SHP77 (cell line): ENCODE data around the gene GPR150.

Experiments
- DNase-seq, 2 experiments: peaks; one replicate each; lab custom pipeline; 2025; lab: John Stamatoyannopoulos, UW

Gene GPR150

DNA sequence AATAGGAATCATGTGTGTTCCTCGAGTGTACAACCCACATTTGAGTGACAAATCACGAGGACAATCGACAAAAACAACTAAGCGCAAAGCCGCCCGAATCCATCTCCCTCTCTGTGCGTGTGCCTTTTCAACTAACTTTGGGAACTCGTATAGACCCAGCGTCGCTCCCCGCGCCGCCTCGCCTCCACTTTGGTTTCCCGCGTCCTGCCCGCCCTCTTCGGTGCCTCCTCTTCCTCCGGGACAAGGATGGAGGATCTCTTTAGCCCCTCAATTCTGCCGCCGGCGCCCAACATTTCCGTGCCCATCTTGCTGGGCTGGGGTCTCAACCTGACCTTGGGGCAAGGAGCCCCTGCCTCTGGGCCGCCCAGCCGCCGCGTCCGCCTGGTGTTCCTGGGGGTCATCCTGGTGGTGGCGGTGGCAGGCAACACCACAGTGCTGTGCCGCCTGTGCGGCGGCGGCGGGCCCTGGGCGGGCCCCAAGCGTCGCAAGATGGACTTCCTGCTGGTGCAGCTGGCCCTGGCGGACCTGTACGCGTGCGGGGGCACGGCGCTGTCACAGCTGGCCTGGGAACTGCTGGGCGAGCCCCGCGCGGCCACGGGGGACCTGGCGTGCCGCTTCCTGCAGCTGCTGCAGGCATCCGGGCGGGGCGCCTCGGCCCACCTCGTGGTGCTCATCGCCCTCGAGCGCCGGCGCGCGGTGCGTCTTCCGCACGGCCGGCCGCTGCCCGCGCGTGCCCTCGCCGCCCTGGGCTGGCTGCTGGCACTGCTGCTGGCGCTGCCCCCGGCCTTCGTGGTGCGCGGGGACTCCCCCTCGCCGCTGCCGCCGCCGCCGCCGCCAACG is at the start of gene GPR150:
GPR150 (plus strand) TSS at position 58 of the 840 bp plus-strand sequence; CDS start at position 247, 189 bp downstream.
- peak; percentile 68 to 83 for DNase-seq

DNA sequence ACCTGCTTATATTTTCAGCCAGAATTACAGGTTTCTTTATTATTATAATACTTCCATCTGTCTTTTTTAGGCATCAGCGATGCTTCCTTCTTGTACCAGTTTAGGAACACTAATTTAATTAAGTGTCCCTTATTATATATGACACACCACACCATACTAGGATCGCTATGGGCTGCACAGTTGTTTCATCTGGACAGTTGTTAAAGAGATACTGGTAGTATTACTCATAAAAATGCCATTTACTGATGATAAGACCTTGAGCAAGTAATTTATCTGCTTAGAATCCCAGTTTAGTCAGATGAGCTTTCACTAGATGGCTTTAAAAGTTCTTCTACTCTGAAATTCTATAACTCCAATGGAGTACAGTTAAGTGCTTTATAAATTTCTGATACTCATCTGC is 47.9 kb upstream of the GPR150 start:
- no peak for DNase-seq

DNA sequence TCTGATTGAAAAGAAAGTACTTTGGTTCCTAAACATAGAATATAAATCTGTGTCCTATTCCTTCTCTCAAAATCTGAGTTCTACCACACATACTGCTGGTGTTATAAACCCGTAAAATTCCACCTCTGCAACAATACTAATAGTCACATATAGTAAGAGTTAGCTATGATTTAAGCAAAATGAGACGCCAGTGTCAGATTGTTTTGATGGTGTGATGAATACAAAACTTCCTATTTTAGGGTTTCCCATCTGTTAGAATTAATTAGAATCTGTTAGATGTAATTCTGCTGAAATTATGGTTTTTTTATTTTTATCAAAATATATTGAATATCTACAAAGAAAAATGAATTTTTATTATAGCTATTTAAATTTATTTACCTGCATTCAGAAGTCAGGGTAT is 38.3 kb upstream of the GPR150 start:
- no peak for DNase-seq

DNA sequence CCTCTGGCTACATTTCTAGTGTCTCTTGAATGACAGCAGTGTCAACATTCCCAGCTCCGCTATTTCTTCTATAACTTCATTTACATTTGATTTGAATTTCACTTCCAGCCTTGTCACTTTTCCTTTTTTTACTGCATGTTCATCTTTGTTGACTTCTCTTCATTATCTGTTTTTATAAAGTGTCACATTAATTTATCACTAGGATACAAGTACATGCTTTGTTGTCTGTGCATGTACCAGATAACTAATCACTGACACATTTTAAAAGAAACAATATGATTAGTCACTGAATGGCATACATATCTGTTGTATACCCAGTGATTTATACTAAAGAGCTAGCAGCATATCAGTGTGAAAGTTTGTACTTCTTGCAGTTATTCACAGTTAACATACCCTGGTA is 35.9 kb upstream of the GPR150 start:
- no peak for DNase-seq

DNA sequence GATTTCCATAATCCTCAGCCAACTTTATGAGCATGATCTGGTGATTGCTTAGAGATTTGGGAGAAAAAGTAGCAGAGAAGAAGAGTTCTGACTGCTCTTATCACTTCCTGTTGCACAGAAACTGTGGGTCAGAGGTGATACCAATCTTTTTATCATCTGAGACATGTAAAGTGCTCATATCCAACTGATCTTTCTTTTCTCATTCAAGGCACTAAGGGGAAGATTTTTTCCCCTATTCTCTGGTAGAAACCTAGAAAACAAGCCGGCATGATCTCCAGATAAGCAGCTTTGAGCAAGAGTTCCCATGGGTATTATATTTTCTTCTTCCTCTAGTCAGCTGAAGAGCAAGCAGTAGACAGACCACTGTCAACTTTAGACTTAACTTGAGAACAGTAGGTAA is 29.0 kb upstream of the GPR150 start:
- no peak for DNase-seq

DNA sequence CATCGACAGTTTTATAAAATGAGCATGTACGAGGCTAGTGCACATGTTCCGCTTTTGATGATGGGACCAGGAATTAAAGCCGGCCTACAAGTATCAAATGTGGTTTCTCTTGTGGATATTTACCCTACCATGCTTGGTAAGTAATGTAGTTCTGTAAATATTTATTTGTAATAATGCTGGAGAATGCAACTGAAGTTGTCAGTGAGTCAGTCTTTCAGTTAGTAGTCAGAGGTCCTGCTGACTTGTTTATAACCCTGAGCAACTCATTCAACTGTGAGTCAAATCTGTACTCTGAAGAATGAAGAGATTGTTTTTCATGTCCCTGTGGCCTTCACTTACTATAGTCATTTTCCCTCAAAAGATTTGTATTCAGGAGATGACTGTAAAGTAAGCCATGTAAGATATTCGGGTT is 28.4 kb upstream of the GPR150 start:
- no peak for DNase-seq

DNA sequence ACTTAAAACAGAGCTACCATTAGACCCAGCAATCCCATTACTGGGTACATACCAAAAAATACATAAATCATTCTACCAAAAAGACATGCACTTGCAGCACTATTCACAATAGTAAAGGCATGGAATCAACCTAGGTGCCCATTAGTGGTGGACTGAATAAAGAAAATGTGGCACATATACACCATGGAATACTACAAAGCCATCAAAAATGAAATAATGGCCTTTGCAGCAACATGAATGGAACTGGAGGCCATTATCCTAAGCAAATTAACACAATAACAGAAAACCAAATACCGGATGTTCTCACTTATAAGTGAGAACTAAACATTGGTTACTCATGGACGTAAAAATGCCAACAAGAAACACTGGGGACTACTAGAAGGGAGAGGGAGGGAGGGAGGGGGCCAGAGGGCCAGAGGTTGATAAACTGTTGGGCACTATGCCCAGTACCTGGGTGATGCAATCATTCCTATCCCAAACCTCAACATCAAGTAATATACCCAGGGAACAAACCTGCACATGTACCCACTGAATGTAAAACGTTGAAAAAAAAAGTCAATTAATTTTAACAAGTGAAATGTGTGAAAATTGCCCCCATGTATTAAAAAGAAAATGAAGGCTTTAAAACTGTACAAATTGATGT is 24.5 kb upstream of the GPR150 start:
- no peak for DNase-seq

DNA sequence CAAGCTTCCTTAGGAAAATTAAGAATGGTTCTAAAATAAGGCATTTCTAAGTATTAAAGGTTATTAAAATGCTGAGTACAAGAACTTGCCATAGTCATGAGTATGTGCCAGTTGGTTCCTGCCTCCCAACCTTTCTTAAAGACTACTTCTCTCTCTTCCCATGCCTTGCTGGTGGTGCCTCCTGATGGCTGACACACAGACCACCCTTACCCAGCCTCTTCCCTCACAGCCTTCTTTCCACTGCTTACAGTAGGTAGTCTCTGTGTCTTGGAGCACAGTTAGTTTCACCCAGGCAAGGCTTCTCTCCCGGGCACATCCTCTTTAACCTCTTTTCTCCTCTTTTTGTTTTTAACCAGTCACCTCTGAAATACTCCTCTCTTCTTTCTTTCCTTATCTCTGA is 20.6 kb upstream of the GPR150 start:
- no peak for DNase-seq

DNA sequence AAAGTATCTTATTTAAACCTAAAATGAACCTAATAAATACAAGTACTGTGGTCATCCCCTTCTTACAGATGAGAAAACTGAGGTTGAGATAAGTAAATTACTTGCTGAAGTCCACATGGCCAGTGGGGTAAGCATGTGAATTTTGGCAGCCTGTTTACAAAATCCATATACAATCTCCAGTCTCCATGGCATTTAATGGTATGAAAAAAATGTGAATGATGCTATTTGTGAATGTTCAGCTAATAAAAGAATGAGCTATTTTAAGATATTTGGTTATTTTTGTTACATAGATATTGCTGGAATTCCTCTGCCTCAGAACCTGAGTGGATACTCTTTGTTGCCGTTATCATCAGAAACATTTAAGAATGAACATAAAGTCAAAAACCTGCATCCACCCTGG is 19.3 kb upstream of the GPR150 start:
- DNase-seq, result no peak

DNA sequence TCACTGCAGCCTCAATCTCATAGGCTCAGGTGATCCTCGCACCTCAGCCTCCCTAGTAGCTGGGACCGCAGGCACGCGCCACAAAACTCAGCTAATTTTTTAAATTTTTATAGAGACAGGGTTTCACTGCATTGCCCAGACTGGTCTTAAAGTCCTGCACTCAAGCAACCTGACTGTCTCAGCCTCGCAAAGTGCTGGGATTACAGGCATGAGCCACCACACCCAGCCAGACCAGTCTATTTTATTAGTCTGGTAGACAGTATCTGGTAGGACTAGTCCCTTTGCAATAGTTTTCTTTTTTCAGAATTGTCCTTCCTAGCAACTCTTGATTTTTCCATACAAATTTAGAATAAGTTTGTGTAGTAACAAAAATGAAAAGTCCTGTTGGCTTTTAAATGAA is 14.1 kb upstream of the GPR150 start:
- DNase-seq, result no peak

DNA sequence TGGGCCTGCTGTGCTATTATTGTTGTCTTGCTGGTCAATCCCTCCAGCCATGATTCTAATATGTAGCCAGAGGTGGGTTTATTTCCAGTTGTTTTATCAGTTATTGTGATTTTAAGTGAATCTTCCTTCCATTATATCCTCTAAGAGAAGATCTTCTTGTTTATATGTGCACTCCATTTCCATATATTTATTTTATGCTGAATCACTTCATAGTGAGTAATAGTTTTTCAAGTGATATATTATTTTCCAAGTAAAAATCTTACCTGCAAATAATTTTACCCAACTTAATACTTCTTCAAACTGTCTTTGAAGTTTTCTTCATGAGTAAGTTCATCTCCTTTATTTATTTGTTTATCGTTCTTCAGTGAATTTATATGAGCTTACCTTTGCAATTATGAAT is 13.5 kb upstream of the GPR150 start:
- no peak for DNase-seq

DNA sequence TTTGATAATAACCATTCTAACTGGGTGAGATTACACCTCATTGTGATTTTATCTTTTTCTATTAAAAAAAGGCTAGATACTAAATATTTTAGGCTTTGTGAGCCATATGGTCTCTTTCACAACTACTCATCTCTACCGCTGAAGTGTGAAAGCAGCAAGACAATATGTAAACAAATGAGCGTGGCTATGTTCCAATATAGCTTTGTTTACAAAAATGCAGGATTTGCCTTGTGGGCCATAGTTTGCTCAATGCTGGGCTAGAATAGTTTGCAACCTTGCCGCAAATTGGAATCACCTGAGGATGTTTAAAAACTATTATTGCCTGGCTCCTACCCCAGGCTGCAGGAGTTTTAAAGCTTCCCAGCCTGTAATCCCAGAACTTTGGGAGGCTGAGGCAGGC is 10.2 kb upstream of the GPR150 start:
- no peak for DNase-seq

DNA sequence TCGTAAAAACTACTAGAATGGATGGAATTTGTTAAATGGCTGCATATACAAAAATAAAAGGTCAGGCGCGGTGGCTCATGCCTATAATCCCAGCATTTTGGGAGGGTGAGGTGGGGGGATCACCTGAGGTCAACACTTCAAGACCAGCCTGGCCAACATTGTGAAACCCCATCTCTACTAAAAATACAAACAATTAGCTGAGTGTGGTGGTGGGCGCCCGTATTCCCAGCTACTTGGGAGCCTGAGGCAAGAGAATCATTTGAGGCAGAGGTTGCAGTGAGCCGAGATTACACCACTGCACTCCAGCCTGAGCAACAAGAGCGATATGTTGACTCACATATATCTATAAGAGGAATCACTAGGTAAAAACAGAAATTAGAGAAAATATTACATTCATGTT is 9.3 kb upstream of the GPR150 start:
- no peak for DNase-seq

DNA sequence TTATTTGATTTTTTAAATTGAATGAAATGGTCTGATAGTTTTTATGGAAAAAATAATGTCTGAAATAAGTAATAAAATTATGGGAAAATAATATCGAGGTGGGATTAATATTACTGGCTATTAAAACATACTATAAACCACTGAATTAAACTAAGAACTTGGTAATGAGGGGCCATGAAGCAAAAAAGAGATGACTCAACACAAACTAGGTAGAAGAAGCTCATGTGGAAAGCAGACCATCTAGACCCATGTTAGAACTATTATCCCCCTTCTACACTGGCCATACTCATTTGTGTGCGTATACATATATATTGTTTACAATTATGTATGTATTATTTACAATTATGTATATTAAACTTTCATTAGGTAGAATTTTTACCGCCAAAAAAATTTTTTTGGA is 8.5 kb upstream of the GPR150 start:
- DNase-seq, result no peak

DNA sequence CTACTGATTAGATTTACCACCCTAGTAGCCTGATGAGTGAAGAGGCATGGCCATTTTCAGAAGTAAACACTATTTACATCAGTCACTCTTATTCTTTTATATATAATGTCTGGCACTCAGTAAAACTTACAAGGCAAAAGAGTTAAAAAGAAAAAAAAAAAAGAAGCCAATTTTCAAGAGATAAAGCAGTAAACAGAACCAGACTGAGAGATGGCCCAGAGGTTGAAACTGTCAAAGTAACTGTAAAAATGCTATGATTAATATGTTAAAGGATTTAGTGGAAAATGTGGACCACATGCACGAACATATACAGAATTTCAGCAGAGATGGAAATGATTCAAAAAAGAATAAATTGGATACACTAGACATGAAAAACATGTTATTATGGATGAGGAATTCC is 6.4 kb upstream of the GPR150 start:
- DNase-seq, result no peak

DNA sequence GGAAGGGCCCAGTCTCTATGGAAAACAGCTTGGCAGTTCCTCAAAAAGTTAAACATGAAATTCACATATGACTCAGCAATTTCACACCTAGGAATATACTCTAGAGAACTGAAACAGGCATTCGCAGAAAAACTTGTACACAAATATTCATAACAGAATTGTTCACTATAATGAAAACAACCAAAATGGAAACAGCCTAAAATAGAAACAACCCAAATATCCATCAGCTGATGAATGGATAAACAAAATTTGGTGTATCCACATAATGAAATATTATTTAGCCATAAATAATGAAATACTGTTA is 4.8 kb upstream of the GPR150 start:
- no peak for DNase-seq

DNA sequence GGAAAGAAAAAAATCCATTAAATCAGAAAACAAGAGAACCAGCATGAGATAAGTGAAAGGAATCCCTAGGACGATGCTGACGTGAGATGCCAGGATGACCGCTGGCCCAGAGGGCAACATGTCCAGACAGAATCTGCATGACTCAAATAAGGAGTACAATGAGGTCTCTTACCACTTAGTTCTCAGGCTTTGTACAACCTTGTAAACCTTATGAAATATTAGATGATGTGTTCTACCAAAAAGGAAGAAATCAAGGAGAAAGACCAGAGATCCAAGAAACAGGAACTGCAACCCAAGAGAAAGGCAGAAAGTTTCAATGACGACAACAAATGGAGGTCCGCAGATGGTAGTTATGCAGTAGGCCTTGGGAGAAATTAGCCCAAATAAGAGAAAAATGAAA is 2.8 kb upstream of the GPR150 start:
- DNase-seq, result no peak

DNA sequence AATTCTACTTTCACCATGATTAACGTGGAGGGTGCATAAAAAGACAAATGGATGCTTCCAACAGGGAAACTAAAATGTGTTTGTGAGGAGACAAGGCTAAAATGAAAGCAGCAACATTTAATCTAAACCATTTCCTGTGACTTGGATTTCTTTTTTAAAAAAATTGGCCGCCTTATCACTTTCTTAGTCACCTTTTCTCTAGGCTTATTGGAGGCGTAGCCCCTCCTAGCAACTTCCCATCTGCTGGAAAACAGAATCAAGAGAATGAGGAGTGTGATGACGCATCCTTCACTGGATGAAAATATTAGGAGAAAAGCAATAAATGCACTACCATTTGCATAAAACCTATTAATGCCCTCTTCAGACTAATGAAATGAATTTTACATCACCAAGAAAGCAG is 791 bp upstream of the GPR150 start:
- DNase-seq, result no peak

DNA sequence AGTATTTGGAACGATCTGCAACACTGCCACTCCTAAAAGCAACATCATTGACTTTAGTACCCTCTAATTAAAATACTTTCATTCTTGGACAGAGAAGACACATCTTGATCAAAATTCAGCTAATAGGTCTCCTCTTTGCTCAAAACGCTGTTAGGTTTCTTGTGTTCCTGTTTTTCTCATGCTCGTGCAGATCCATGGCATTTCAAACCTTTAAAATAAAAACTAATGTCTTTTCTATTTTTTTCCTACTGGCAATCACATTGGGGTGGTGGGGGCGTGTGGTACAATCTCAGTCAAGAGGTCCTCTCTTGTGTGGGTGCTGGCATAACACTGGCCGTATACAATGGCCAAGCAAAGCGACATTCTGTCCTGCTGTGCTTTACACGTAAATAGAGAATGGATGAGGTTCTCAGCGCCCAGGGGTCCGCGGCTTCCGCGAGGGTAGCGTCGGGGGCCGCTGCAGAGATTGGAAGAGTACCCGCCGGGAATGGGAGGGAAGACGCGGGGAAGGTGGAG is 315 bp upstream of the GPR150 start:
- no peak for DNase-seq

DNA sequence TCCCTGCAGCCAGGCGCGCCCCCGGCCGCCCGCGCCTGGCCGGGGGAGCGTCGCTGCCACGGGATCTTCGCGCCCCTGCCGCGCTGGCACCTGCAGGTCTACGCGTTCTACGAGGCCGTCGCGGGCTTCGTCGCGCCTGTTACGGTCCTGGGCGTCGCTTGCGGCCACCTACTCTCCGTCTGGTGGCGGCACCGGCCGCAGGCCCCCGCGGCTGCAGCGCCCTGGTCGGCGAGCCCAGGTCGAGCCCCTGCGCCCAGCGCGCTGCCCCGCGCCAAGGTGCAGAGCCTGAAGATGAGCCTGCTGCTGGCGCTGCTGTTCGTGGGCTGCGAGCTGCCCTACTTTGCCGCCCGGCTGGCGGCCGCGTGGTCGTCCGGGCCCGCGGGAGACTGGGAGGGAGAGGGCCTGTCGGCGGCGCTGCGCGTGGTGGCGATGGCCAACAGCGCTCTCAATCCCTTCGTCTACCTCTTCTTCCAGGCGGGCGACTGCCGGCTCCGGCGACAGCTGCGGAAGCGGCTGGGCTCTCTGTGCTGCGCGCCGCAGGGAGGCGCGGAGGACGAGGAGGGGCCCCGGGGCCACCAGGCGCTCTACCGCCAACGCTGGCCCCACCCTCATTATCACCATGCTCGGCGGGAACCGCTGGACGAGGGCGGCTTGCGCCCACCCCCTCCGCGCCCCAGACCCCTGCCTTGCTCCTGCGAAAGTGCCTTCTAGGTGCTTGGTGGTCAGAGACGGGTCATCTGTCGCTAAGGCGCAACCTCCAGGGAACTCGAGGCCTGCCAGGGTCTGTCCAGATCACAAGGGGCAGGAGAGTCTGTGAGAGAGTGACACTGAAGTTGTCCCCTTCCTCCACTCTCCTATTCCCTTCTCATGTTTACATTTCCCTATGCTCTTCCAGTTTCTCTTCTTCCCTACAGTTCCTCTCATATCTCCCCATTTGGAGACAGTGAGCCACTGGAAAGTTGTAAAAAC is 1.3 kb downstream of the GPR150 start:
- peak; percentile 26 to 62 for DNase-seq

DNA sequence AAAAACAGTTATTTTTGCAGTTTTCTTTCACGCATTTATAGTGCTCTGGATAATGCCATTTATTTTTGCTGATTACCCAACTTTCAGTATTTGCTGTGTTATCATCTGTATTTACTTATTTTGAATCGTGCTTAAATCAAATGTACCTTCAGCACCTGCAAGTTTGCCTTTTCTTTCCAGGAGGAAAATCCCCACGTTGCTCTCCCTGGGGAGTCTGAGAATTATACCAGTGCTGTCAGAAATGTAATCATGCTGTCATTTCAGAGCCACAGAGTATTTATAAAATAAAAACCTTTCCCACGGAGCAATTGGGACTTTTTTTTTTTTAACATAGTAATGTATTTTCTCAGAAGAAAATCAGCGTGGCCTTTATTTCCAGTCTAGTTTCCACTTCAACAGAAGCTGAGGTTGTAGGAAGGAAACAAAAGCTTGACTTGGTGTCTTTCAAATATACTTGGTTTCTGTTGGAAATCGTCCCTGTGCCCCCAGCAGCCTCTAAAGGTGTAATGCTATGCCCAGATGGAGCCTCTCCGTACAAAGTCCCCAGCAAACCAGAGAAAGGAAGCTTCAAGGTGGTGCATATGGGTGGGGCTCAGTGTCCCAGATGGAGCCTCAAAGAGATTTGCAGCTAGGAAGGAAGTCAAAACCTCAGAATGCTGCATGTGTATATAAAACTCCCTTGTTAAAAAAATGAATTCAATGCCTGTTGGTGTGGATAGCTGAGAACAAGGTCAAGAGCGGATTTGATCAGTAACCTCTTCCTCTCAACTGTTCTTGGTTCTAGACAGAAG is 2.1 kb downstream of the GPR150 start:
- no peak for DNase-seq

DNA sequence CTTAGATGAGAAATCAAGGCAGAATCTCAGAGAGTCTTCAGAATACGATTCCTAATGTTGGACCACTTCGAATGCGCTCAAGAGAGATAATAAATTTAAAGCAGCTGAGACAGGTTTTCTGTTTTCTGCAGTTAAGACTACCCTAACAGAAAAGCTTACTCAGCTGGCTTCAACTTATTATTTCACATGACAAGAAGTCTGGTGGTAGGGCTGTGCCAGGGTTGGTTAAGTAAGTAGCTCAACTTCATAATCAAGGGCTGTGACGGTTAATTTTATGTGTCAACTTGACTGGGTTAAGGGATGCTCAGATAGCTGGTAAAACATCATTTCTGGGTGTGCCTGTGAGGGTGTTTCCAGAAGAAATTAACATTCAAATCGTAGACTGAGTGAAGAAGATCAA is 3.8 kb downstream of the GPR150 start:
- DNase-seq, result no peak
